HG03066 (cell line): ENCODE results near the gene G6PD.
A peak's percentile ranks its signal among the peaks of the same experiment; 100 is the strongest.
"Not testable (repeated sequence)": the region's sequence is repeated elsewhere in the genome, so short reads cannot be mapped to it uniquely, and the experiment has no call there.

Experiments used
- ATAC-seq: cut with Tn5 transposase; IDR thresholded peaks from one replicate; pipeline ENCODE4 v1.9.1; 2021; ENCODE audit warnings: low read depth; ENCODE audit not compliant: unreplicated experiment

G6PD gene

GRCh38 chrX:154515966-154516655, 30.5 kb downstream of the G6PD start, which contains the start of gene FAM3A:
FAM3A (minus strand) TSS chrX:154516232; CDS start chrX:154515772, 460 bp downstream.
- peak; percentile 84 for ATAC-seq

- ATAC-seq = no peak
Measured at GRCh38 chrX:154515090-154515965, 31.3 kb downstream of the G6PD start.

GRCh38 chrX:154513716-154514115, 32.9 kb downstream of the G6PD start:
- ATAC-seq = no peak

- no peak for ATAC-seq
Measured at GRCh38 chrX:154512879-154513553, 33.6 kb downstream of the G6PD start.

GRCh38 chrX:154511761-154512160, 34.9 kb downstream of the G6PD start:
- ATAC-seq = no peak

- no peak for ATAC-seq
Measured at GRCh38 chrX:154509455-154509854, 37.2 kb downstream of the G6PD start.

- ATAC-seq = no peak
Measured at GRCh38 chrX:154508384-154508745, 38.3 kb downstream of the G6PD start.

GRCh38 chrX:154507673-154508383, 38.8 kb downstream of the G6PD start:
- no peak for ATAC-seq

GRCh38 chrX:154506483-154507332, 39.9 kb downstream of the G6PD start:
- no peak for ATAC-seq

GRCh38 chrX:154505734-154506133, 40.9 kb downstream of the G6PD start:
- ATAC-seq = no peak

- ATAC-seq = no peak
Measured at GRCh38 chrX:154502989-154503388, 43.7 kb downstream of the G6PD start.

- ATAC-seq = no peak
Measured at GRCh38 chrX:154502098-154502497, 44.5 kb downstream of the G6PD start.

GRCh38 chrX:154501423-154501822, 45.2 kb downstream of the G6PD start:
- ATAC-seq = not testable (repeated sequence)

GRCh38 chrX:154496591-154497137, 50.0 kb downstream of the G6PD start:
- ATAC-seq = not testable (repeated sequence)

- no peak for ATAC-seq
Measured at GRCh38 chrX:154495472-154495922, 51.1 kb downstream of the G6PD start.

- no peak for ATAC-seq
Measured at GRCh38 chrX:154494715-154495114, 51.9 kb downstream of the G6PD start.

- ATAC-seq = peak; percentile 80
Measured at GRCh38 chrX:154490414-154491083, 56.1 kb downstream of the G6PD start, which contains the start of gene SLC10A3. SLC10A3 (minus strand) TSS chrX:154490629; CDS start chrX:154488940, 1,689 bp downstream.

GRCh38 chrX:154490021-154490413, 56.6 kb downstream of the G6PD start:
- peak; percentile 8 for ATAC-seq

GRCh38 chrX:154489182-154489581, 57.5 kb downstream of the G6PD start:
- ATAC-seq = no peak
